Endodermal cell (in vitro differentiated cells): ENCODE measurements around the gene OSBPL3. TPM values are rescaled to one million over a fixed set of nuclear protein-coding genes. Genes with fewer than 3 reads are reported as not detected.
A peak's percentile ranks its signal among the peaks of the same experiment; 100 is the strongest.

Experiments used
- DNase-seq: peaks from one replicate; pipeline ENCODE4 v3.0.0-alpha.2; 2017
- H3K27ac ChIP-seq: 2 replicates; pipeline ENCODE4 v1.5.1; 2013; ENCODE audit warnings: mild to moderate bottlenecking, low read depth, low read length, moderate library complexity
- H3K27me3 ChIP-seq: 2 replicates; pipeline ENCODE4 v1.6.1; 2013; ENCODE audit warnings: mild to moderate bottlenecking, low read length, moderate library complexity; ENCODE audit not compliant: insufficient read depth, control insufficient read depth, poor library complexity, severe bottlenecking
- H3K36me3 ChIP-seq: 2 replicates; pipeline ENCODE4 v1.7.0; 2013; ENCODE audit warnings: mild to moderate bottlenecking, low read length, moderate library complexity; ENCODE audit not compliant: control insufficient read depth, insufficient read depth
- H3K4me1 ChIP-seq: one replicate; pipeline ENCODE4 v1.7.0; 2013; ENCODE audit warnings: low read length; ENCODE audit not compliant: control insufficient read depth, insufficient read depth
- H3K4me3 ChIP-seq: 2 replicates; pipeline ENCODE4 v1.5.1; 2013; ENCODE audit warnings: mild to moderate bottlenecking, low read length, moderate library complexity
- H3K9ac ChIP-seq: 2 replicates; pipeline ENCODE4 v1.6.1; 2013; ENCODE audit warnings: mild to moderate bottlenecking, low read length, moderate library complexity; ENCODE audit not compliant: poor library complexity, severe bottlenecking; ENCODE audit errors: extremely low read depth
- H3K9me3 ChIP-seq: 2 replicates; pipeline ENCODE4 v1.6.1; 2013; ENCODE audit warnings: mild to moderate bottlenecking, low read length, moderate library complexity; ENCODE audit not compliant: control insufficient read depth
- H3K27ac Mint-ChIP-seq: 2 replicates; pipeline ENCODE4 v1.8.0; 2020; ENCODE audit warnings: mixed read lengths
- H3K27me3 Mint-ChIP-seq: 2 replicates; pipeline ENCODE4 v1.8.0; 2021; ENCODE audit warnings: mild to moderate bottlenecking, mixed read lengths; ENCODE audit not compliant: insufficient read depth
- H3K36me3 Mint-ChIP-seq: 2 replicates; pipeline ENCODE4 v1.8.0; 2020; ENCODE audit warnings: low read depth, mixed read lengths
- H3K4me1 Mint-ChIP-seq: 2 replicates; pipeline ENCODE4 v1.8.0; 2020; ENCODE audit warnings: mixed read lengths
- H3K4me3 Mint-ChIP-seq: 2 replicates; pipeline ENCODE4 v1.8.0; 2020; ENCODE audit warnings: mild to moderate bottlenecking, moderate library complexity, mixed read lengths
- H3K9me3 Mint-ChIP-seq: 2 replicates; pipeline ENCODE4 v1.8.0; 2020; ENCODE audit warnings: mild to moderate bottlenecking, mixed read lengths
- CTCF ChIP-seq: fragments of 200-600 bp; sonication (generic); conservative IDR thresholded peaks from 2 replicates; pipeline ENCODE4 v1.5.0; 2021; ENCODE audit warnings: antibody characterized with exemption, mild to moderate bottlenecking
- WGBS, 2 experiments: methylation state at CpG; one replicate each; pipeline versions ENCODE4 v1.1.5 to v1.1.7; 2013; ENCODE audit warnings: missing lambda C conversion rate in 2 of 2, mixed read lengths in 1 of 2; ENCODE audit not compliant: insufficient coverage in 1 of 2, insufficient read length in 1 of 2; 5-methylcytosine and 5-hydroxymethylcytosine counted together
- total RNA-seq, 2 donors: library from RNA; stranded (reverse); fragmentation: NEBNext Ultra II Directional in 1 of 2; extraction: Animal tissue kit (Norgen Biotek cat#: 25700) in 1 of 2; gene quantifications; 2 replicates in 1 of 2; 3 replicates in 1 of 2; pipeline ENCODE4 v1.2.1, GENCODE V29; 2021

The OSBPL3 gene
- total RNA-seq, 2 donors from 2014 or later: 9.8 to 11.3 TPM

- H3K9ac ChIP-seq: no peak overlapping the region
- H3K27me3 ChIP-seq: no peaks in the 10 kb centered on the region
- H3K4me1 Mint-ChIP-seq: peaks cover 17% of the 10 kb centered on the region
- H3K27ac ChIP-seq: no peak overlapping the region
- H3K36me3 Mint-ChIP-seq: no peaks in the 10 kb centered on the region
- H3K9me3 Mint-ChIP-seq: peaks cover 13% of the 10 kb centered on the region
- TF ChIP-seq CTCF: no peak
- no peak overlapping the region for H3K4me3 ChIP-seq
- peaks cover 11% of the 10 kb centered on the region for H3K27me3 Mint-ChIP-seq
- no peaks in the 10 kb centered on the region for H3K36me3 ChIP-seq
- peak overlapping the region; percentile 7 for H3K27ac Mint-ChIP-seq
- 76 to 85% methylated on average over 8 of the region's 8 CpGs for WGBS, 2 experiments
- no peak for DNase-seq
- no peaks in the 10 kb centered on the region for H3K4me1 ChIP-seq
- H3K4me3 Mint-ChIP-seq: no peak overlapping the region
- no peaks in the 10 kb centered on the region for H3K9me3 ChIP-seq
These were observed 48.5 kb upstream of the OSBPL3 start for GRCh38 chr7:25028370-25029021.

GRCh38 chr7:25026156-25026555 lies 46.2 kb upstream of the OSBPL3 start:
- Histone ChIP-seq H3K4me1 (no peaks in the 10 kb centered on the region), H3K4me3 (no peak overlapping the region), H3K9me3 (no peaks in the 10 kb centered on the region), H3K27ac (no peak overlapping the region), H3K27me3 (no peaks in the 10 kb centered on the region), H3K9ac (no peak overlapping the region), H3K36me3 (no peaks in the 10 kb centered on the region)
- Mint-ChIP-seq H3K9me3 (peaks cover 13% of the 10 kb centered on the region), H3K4me1 (peaks cover 17% of the 10 kb centered on the region), H3K4me3 (no peak overlapping the region), H3K36me3 (no peaks in the 10 kb centered on the region), H3K27ac (no peak overlapping the region), H3K27me3 (peaks cover 11% of the 10 kb centered on the region)
- DNase-seq: peak; percentile 87
- TF ChIP-seq CTCF: peak; percentile 42
- WGBS, 2 experiments: 15 to 27% methylated on average over 3 of the region's 3 CpGs

- peaks cover 11% of the 10 kb centered on the region for H3K27me3 Mint-ChIP-seq
- Histone ChIP-seq H3K27me3 (no peaks in the 10 kb centered on the region), H3K36me3 (no peaks in the 10 kb centered on the region), H3K9me3 (no peaks in the 10 kb centered on the region), H3K9ac (no peak overlapping the region), H3K27ac (no peak overlapping the region), H3K4me3 (no peak overlapping the region), H3K4me1 (no peaks in the 10 kb centered on the region)
- peaks cover 18% of the 10 kb centered on the region for H3K9me3 Mint-ChIP-seq
- H3K4me1 Mint-ChIP-seq: peaks cover 17% of the 10 kb centered on the region
- H3K27ac Mint-ChIP-seq: no peak overlapping the region
- TF ChIP-seq CTCF: no peak
- DNase-seq: no peak
- no peaks in the 10 kb centered on the region for H3K36me3 Mint-ChIP-seq
- no peak overlapping the region for H3K4me3 Mint-ChIP-seq
These were observed 45.3 kb upstream of the OSBPL3 start for GRCh38 chr7:25025218-25025671.
